ENCODE data around the gene HRH2. TPM values are rescaled to one million over a fixed set of nuclear protein-coding genes. Genes with fewer than 3 reads are reported as not detected.
"Not testable (repeated sequence)": the region's sequence is repeated elsewhere in the genome, so short reads cannot be mapped to it uniquely, and the experiment has no call there.

Gene HRH2
- polyA plus RNA-seq, 1 donor, result 0.90 TPM

DNA sequence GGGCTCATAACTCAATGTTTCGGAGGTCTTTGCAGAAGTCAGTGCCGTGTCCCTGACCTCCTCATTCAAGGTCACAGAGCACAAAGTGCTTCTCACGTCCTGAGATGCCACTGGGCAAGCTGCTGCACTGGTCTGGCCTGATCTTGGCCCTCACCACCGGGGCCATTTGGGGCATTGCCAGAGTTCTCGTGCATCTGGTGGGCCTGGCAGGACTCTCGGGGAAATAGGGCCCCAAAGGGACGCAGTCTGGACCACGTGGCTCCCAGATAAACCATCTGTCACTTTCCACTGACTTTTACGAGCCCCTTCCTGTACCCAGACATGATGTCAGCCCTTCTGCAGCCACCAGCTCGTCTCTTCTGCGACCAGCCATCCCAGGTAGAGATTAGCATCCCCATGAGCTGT is 54.8 kb downstream of the HRH2 start:
- no peak for DNase-seq (ENCODE audit: low read depth)

DNA sequence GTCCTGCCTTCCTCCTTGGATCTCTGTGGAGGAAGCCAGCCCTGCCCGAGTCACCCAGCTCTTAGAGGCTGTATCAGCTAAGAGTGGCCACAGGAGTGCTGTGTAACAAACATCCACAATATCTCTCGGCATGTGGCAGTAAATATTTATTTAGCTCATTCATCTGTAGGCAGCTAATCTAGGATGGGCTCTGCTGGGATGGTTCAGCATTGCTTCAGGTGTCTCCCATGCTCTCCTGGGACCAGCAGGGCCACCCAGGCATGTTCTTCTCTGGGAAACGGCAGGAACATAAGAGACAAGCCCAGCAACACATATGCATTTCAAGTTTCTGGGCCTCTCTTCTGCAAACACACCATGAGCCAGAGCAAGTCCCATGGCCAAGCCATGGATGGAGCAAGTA is 56.1 kb downstream of the HRH2 start:
- DNase-seq (ENCODE audit: low read depth), result no peak

DNA sequence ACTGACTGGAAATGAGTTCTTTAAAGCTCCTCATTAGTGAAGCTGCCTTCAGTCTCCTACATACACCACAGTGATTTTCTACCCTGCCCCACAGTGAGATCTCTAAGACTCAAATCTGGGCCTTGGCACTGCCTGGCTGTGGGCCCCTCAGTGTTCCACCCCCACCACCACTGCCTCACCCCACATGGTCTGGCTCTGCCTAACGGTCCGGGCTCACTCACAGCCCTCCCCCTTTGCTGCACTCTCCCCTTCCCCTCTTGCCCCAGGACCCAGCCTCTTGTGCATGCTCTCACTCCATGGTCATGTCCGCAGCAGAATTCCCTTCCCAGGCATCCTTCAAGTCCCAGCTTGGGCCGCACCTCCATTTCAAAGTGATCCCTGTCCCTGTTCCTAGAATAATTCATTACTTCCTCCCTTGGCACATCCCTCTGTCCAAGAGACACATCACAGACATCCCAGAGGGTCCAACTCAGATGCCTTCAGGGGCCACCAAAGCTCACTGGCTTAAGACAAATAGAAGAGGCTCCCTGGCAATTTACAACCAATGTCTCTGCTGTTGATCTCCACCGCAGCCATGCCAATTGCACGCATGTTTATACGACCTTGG is 56.7 kb downstream of the HRH2 start:
- DNase-seq (ENCODE audit: low read depth), result no peak

DNA sequence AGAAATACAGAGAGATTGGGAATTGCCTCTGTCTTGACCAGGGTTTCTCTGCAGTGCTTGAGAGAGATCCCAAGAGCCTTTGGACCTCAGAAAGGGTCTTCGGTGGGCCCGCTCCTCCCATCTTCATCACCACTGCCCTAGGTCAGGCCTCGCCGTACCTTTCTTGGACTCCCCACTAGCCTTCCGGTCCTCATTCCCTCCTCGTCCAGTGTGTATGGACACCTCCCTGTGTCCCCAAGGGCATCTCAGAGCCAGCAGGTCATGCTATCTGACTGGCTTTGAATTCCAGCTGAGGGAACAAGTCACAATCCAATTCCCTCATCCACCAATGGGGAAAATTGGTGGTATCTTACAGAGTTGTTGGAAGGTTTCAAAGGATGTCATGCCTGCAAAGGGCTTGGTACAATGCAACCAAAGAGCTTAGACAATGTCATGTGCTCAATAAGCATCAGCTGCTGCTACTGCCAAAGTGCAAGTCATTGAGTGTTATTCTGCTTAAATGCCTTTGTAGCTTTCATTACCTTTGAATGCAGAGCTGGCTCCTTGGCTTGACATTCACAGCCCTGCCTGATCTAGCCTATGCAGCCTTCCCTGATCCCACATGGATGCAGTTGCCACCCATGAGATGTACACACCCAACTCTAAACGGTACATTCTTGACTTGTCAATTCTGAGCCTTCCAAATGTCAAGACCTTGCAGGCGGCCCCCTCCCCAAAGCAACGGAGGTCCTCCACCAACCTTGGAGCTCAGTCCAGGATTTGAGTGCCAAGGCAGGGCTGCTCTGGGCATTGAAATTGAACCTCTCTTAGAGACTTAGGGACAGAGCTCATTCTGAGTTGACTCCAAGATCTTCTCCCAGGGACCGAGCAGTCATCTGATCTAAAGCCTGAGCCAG is 58.0 kb downstream of the HRH2 start:
- DNase-seq (ENCODE audit: low read depth), result no peak

DNA sequence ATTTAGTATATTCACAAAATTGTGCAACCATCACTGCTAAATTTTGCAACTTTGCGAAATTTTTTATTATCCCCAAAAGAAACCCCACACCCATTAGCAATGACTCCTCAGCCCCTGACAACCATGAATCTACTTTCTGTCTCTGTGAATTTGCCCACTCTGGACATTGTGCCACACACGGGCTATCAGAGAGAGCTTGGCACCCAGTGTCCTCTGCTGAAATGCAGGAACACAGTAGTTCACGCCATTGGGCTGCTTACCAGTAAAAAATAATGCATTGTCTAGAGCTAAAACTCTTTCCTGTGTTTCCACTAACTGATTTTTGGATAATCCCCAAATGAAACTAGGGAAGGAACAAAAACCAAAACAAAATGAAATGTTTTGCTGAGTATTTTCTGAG is 60.0 kb downstream of the HRH2 start:
- no peak for DNase-seq (ENCODE audit: low read depth)

DNA sequence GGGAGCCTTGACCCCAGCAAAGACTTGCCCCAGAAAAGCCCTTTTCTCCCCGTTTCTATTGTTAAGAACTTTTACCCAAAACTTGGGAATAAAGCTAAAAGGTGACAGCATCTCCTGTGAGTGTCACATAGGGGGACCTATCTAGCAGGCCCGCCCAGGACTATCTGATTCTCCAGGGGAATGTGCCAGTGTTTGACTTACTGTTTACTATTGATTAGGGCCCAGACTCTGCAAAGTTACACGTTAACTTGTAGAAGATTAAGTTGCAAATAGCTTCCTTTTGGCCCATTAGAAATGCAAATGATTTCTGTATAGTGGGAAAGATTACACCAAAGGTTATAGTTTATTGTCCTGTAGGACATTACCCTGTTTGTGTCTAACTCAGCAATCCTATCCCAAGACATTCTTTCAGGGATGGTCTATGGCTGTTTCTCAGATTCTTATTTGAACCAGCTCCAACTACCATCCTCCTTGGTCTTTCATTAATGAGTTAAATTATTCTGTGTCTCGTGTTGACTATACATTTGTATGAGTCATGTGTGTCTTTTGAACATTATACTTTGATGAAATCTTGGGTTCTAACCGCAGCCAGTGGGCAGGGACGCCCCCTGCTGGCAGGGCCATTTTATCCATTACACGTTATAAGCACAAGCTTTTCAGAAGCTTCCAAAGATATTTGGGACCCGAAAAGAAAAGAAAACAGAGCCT is 60.7 kb downstream of the HRH2 start:
- DNase-seq (ENCODE audit: low read depth), result no peak

DNA sequence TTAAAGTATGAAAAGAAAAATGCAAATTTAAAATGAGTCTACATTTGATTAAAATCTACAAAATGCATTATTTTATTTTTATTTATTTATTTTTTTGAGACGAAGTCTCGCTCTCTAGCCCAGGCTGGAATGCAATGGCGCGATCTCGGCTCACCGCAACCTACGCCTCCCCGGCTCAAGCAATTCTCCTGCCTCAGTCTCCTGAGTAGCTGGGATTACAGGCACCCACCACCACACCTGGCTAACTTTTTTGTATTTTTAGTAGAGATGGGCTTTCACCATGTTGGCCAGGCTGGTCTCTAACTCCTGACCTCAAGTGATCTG is 61.2 kb downstream of the HRH2 start:
- DNase-seq (ENCODE audit: low read depth), result not testable (repeated sequence)

DNA sequence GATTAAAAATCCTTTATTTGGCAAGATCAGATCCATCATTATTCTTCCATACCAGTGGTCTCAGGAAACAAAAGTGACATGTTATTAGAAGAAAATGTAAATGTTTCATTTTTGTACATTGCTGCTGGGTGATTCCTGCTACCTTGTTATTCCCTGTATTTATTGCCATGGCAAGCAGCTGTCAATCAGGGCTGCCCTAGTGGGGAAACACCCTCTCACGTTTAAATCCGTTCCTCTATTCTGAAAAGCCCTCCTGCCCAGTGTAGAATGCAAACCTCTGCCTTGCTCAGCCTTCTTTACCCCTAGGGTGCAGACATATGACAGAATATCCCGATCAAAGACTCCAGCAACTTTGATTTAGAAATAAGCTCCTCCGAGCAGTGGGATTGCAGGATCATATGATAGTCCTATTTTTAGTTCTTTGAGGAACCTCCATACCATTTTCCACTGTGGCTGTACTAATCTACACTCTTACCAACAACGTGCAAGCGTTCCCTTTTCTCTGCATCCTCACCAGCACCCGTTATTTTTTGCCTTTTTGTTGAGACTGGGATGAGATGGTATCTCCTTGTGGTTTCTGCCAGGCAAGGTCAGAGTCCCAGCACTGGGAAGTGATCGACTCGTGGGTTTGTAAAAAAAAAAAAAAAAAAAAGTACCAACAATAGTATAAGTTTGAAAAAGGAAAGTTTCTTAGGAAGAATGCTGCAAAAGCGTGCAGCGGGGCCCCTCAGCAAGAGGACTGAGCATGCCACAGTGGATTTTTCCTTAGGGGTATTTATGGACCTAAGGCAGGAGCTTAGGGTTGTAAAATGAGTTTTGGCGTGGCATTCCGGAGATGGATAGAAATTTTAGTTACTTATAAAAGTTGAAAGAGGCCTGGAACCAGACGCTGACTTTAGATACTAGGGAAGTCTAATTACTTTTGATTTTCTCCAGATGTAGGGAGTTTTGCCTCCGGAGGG is 66.7 kb downstream of the HRH2 start:
- no peak for DNase-seq (ENCODE audit: low read depth)

DNA sequence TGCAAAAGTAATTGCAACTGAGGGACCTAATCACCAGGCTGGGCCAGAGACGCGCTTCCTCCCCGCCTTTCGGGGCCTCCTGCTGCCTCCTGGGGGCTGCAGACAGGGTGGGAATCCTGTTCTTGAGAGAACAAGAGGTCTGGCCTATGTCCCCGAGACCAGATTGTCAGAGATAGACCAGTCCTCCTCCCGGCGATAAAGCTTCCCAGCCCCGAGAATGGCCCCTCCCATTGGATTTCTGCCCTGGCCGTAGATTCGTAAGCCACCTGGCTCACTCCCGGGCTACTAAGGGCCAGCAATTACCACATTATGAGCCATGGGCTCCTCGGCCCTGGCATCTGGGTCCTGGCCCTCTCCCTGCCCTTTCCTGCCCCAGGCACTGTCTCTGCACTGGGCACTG is 70.4 kb downstream of the HRH2 start:
- DNase-seq (ENCODE audit: low read depth), result no peak

DNA sequence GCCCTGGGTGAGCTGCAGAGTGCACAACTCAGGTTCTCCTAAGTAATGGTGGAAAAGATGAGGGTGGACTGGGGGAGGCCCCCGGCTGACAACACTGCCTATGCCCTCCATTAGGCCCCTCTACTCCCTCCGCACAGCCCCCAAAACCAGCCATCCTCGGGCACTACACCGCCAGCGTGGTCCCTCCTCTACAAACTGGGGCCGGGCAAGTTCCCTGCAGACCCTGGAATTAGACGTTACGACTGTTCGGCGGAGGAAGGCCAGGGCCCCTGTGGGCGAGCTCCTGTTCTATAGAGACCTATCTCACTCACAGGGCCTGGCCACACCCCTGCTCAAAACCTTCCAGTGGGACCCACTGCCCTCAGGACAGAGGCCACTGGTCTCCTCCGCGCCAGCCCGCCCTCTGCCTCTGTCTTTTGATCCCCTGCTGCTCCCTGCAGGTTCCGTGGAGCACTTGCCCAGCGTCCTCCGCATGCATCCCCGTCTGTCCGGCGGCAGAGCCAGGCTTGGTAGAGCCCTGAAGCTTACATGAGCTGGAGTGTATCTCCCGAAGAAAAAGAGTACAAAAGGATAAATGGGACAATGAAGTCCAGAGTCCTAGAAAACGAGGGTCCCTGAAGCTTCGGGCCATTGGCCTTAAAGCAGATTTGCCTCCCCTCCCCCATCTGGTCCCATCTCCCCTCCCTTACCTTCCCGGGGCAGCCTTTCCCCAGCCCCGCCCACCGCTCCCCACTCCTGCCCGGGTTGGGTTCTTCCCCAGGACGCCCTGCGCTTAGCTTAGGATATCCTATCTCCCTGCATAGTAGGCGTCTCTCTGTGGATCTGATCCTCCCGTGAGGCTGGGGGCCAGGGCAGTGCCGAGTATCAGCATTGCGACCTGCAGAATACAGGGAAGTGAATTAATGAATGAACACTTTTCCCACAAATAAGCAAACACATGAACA is 71.3 kb downstream of the HRH2 start:
- no peak for DNase-seq (ENCODE audit: low read depth)

DNA sequence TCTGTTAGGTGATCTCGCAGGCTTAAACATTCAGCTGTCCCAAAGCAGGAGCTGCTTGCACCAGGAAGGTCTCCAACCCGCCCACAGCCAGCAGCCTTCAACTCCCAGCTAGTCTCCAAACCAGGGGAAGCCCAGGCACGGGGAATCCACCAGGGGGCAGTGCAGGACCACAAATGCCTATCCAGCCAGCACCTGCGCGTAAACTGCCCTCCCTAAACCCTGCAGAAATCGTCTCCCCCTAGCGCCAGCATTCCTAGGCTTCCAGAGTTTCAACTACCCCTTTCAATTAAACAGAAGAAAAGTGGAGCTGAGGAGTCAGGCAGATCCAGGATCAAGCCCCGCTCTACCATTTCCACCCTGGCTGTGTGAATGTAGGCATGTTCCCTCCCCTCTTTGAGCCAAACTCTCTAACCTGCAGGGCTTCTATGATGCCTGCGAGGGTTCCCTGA is 72.0 kb downstream of the HRH2 start:
- DNase-seq (ENCODE audit: low read depth), result peak; percentile 43

DNA sequence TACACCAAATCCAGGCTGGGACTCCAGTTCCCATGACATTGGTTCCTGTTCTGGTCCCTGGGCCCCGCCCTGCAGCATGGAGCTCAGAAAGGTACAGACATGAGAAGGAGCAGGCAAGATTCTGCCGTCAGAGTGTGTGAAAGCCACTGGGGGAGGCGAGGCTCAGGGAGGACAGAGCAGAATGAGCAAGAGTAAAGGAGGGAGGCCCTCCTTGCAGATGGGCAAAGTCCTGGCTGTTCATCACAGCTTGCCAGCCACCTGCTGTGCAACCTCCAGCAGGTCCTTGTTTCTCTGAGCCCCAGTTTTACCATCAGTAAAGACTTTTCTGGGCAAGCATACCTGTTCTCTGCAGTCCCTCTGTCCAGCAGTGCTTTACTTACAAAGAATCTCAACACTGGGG is 73.3 kb downstream of the HRH2 start:
- no peak for DNase-seq (ENCODE audit: low read depth)

DNA sequence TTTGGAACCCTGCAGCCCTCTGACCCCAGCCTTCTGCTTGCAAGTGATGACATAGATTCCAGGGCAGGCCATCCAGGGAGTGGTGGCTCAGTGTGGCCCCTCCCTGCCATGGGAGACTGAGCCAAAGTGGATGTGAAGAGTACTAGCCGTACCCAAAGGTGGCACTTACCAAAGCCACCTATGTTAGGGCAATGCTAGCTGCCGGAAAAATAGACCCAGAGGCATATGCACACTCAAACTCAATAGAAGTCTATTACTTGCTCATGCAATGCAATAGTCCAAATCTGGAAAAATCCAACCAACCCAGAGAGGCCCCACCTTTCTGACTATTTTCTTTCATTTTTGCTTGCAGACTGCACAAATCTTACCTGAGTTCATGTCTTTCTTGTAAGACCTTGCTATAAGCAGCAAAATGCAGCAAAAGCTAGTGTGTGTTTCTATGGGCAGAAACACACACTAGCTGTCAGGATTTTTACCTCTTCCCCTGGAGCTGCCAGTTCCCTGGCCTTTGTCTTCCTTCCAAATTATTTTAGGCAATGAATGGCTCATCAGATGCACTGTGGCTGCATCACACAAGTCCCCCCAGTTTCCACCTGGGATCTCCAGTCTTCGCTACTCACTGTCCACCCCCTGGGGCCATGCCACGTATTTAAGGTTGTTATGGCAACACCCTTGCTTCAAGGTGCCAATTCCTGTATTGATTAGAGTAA is 74.0 kb downstream of the HRH2 start:
- no peak for DNase-seq (ENCODE audit: low read depth)

DNA sequence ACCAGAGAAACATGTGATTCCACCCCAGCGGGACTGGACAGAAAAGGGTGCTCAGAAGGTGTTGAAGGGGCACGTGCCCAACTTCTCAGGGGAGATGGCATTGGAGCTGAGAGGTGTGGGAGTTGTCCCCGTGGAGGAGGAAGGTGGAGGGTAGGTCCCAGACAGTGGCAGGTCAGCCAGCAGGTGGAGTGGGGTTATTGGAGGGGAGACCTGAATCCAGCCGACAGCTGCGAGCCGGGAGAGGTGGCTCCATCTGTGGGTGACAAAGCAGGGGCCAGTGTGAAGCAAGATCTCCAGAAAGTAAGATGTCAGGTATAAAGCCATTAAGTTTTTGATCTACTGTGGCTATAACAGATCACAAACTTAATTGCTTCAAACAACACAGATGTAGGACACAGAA is 75.1 kb downstream of the HRH2 start:
- DNase-seq (ENCODE audit: low read depth), result no peak

DNA sequence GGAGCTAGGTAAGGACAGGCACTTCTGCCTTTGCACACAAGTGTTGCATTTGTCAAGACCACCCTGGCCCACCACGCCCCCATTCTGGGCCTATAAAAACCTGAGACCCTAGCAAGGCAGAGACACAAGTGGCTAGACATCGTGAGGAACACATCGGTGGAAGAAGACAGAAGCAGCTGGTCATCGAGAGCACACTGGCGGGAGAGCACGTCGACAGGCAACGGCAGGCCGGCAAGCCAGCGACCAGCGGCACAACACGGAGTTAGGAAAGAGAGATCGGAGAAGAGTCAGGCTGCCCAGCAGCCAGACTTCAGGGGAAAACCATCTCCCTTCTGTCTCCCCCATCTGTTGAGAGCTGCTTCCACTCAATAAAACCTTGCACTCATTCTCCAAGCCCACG is 76.1 kb downstream of the HRH2 start:
- no peak for DNase-seq (ENCODE audit: low read depth)

DNA sequence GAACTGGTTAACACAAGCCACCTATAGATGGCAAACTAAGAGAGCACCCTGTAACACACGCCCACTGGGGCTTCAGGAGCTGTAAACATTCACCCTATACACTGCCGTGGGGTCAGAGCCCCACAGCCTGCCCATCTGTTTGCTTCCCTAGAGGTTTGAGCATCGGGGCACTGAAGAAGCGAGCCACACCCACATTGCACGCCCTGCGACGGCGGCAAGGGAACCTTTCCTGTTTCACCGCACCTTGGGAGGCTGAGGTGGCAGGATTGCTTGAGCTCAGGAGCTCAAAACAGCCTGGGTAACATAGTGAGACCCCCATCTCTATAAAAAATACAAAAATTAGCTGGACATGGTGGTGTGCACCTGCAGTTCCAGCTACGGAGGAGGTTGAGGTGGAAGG is 76.6 kb downstream of the HRH2 start:
- no peak for DNase-seq (ENCODE audit: low read depth)

DNA sequence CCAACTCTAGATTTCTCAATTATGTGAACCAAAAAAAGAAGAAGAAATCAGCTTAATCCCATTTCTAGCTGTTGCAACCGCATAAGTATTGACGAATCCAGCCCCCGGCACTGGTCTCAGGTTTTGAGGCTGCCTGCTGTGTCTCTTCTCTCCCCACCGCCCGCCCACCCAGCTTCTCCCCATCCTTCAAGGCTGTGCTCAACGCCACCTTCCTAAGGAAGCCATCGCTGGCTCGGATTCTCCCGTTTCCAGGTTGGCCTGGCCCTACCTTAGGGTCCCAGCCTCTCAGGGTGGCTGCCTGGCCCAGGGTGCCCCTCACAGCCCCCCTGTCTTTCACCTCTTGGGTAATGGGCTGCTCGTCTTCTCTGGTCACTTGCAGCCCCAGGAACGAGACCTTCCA is 77.8 kb downstream of the HRH2 start:
- no peak for DNase-seq (ENCODE audit: low read depth)

DNA sequence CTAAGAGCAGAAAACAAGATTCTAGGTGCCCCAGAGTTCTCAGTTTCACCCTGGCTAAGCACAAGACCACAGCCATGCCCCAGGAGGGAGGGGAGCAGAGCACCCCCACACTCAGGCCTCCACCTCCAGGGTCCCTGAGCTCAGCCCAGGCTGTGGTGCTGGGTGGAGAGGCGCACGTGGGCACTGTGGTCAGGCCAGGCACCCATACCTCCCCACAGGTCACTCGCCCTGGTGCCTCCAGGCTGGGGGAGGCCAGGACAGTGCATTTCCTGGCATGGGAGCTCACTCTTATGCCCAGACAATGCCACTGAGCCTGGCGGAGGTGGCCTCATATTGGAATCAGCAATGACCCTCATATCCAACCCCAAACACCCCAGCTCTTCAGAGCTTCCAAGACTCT is 78.8 kb downstream of the HRH2 start:
- no peak for DNase-seq (ENCODE audit: low read depth)

DNA sequence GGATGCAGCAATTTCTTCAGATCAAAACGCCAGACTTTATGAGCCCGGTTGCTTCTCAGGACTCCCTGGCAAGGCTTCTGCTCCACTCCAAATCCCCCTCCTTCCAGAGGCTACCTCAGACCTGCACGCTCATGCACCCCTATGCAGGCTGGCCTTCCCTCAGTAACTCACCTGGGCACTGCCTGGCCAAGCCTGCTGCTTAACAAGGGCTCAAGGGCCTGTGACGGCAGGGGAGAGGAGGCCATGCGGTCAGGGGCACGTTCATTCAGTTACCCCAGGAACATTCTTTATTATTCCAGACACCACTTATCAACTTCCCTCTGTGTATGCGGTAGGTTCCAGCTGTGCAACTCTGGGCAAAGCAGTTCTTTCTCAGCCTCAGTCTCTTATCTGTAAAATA is 79.6 kb downstream of the HRH2 start:
- no peak for DNase-seq (ENCODE audit: low read depth)

DNA sequence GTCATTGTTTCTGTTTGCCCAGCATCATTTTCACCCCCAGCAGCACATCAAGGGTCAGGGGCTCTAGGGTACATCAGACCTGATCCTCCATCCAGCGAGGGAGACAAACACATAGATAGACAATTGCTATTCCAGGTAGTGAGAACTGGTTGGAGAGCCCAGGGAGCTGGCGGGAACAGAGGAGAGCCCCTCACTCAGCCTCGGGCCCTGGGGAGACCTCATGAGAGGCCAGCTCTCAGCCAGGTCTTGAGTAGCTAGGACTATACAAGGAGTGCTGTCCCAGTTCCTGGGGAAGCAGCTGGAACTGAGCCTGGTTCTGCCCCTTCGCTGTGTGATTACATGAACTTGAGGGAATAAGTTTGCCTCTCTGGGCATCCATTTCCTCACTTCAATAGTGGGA is 80.3 kb downstream of the HRH2 start:
- DNase-seq (ENCODE audit: low read depth), result no peak

All from forelimb muscle (tissue), 1 donor.